Fibroblast of mammary gland (primary cell): Measurements from ENCODE around the gene DLX3.

Experiments used
- DNase-seq: peaks from one replicate; pipeline ENCODE4 v3.0.0-alpha.2; 2010; ENCODE audit warnings: low read depth
- H3K4me3 ChIP-seq: 2 replicates; pipeline ENCODE4 v1.5.1; 2011; ENCODE audit warnings: low read depth, mild to moderate bottlenecking, low read length, moderate library complexity; ENCODE audit not compliant: control insufficient read depth
- TF ChIP-seq, protein P1 (sequence below): conservative IDR thresholded peaks from 2 replicates; pipeline ENCODE4 v1.5.1; 2011; ENCODE audit warnings: low read depth, low read length, inconsistent platforms; ENCODE audit not compliant: control insufficient read depth, insufficient read depth

The DLX3 gene

DNA sequence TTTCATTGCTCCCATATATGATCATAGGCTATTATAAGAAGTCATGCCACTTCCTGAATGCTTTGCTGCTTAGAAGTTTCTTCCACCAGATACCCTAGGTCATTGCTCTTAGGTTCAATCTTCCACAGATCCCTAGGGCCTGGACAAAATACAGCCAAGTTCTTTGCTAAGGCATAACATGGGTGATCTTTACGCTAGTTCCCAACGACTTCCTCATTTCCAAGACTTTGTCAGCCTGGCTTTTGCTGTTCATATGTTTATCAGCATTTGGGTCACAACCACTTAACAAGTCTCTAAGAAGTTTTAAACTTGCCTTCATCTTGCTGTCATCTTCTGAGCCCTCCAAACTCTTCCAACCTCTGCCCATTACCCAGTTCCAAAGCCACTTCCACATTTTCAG is 20.1 kb upstream of the DLX3 start:
- no peak for DNase-seq
- no peak overlapping the region for H3K4me3 ChIP-seq
- TF ChIP-seq, protein P1, sequence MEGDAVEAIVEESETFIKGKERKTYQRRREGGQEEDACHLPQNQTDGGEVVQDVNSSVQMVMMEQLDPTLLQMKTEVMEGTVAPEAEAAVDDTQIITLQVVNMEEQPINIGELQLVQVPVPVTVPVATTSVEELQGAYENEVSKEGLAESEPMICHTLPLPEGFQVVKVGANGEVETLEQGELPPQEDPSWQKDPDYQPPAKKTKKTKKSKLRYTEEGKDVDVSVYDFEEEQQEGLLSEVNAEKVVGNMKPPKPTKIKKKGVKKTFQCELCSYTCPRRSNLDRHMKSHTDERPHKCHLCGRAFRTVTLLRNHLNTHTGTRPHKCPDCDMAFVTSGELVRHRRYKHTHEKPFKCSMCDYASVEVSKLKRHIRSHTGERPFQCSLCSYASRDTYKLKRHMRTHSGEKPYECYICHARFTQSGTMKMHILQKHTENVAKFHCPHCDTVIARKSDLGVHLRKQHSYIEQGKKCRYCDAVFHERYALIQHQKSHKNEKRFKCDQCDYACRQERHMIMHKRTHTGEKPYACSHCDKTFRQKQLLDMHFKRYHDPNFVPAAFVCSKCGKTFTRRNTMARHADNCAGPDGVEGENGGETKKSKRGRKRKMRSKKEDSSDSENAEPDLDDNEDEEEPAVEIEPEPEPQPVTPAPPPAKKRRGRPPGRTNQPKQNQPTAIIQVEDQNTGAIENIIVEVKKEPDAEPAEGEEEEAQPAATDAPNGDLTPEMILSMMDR = no peak

DNA sequence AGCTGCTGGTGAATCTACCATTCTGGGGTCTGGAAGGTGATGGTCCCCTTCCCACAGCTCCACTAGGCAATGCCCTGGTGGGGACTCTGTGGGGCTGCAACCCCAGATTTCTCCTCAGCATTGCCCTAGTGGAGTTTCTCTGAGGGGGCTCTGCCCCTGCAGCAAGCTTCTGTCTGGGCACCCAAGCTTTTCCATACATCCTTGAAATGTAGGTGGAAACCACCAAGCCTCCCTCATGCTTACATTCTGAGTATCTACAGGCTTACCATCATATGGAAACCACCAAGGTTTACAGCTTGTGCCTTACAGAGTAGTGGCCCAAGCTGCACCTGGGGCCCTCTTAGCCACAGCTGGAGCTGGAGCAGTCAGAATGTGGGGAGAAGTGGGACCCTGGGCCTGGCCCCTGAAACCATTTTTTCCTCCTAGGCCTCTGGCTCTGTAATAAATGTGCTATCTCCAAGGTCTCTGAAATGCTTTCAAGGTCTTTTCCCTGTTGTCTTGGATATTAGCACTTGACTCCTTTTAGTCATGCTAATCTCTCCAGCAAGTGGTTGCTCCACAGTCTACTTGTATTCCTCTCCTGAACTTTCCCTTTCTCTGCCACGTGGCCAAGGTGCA is 19.6 kb upstream of the DLX3 start:
- DNase-seq = no peak
- no peak overlapping the region for H3K4me3 ChIP-seq
- TF ChIP-seq, protein P1 = no peak

DNA sequence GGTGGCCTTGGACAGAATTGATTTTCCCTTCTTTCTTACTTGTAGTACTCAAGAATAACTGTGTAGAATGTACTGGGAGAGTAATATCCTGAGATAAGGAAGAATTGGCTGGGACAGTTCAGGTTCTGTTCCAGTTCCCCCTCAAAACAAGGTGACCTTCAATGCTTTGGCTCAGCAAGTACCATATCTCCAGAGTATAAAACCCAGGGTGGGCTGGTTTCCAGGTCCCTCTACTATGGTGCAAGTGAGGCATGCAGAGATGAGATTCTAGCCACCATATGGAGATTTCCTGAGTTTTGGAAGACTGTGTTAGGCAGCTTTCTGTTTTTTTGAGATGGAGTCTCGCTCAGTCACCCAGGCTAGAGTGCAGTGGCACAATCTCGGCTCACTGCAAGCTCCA is 18.1 kb upstream of the DLX3 start:
- no peak overlapping the region for H3K4me3 ChIP-seq
- TF ChIP-seq, protein P1 = no peak
- DNase-seq = no peak

DNA sequence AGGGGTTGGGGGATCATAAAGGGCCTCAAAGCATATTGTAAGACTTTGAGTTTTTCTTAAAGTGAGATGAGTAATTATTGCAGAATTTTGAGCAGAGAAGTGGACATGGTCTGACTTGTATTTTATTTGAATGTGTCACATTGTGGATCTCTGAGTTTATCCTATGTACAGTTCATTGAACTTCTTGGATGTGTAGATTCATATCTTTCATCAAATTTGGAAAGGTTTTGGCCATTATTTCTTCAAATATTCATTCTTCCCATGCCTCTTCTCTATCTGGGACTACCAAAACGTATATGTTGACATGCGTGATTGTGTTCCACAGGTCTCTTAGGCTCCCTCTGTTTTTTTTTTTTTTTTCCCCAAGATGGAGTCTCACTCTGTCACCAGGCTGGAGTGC is 14.3 kb upstream of the DLX3 start:
- no peak overlapping the region for H3K4me3 ChIP-seq
- TF ChIP-seq, protein P1 = no peak
- DNase-seq = no peak

DNA sequence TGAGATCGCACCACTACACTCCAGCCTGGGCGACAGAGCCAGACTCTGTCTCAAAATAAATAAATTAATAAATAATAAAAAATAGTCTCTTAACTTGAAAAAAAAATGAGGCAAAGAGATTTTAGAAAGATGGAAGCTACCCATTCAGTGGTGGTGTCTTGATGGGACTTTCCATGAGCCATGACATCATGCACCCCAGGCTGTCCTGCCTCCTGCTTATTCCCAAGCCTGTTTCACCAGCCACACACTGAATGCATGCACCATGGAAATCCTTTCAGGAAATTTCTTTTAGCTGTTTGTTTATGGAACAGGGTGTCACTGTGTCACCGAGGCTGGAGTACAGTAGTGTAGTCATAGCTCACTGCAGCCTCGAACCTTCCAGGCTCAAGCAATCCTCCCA is 8.9 kb upstream of the DLX3 start:
- TF ChIP-seq, protein P1 = no peak
- no peak for DNase-seq
- no peak overlapping the region for H3K4me3 ChIP-seq

DNA sequence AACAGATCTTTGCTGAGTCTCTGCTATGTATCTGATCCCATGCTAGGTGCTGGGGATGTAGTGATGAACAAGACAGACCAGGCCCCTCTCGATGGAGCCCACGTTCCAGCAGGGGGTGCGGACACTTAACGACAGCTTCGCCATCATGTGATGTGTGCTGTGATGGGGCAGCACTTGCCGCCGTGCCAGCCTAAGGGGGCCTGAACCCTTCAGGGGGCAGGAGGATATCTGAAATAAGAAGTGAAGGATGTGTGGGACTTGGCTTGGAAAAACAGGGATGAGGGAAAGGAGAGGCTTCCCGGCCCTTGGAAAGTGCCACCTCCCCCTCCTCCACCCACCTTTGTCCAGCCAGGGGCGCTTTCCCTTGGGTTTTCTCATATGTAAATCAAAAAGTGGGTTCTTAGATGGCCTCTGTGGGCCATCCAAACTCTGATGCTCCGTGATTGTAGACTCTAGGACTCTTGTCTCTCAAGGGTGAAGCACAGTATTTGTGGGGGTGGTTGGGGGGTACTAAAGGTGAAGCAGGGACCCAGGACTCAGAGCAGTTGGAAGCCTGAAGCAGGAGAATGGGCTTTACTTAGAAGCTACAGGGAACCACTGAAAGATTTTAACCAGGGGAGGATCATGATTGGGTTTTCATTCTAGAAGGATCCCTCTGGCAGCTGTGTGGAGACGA is 4.0 kb upstream of the DLX3 start:
- H3K4me3 ChIP-seq = no peak overlapping the region
- TF ChIP-seq, protein P1 = no peak
- DNase-seq = no peak
